ENCODE measurements around the gene TLCD2. TPM values are rescaled to one million over a fixed set of nuclear protein-coding genes. Genes with fewer than 3 reads are reported as not detected.
A peak's percentile ranks its signal among the peaks of the same experiment; 100 is the strongest.
"Not testable (repeated sequence)": the region's sequence is repeated elsewhere in the genome, so short reads cannot be mapped to it uniquely, and the experiment has no call there.

TLCD2 gene
- total RNA-seq, 2 experiments from 2014 or later, result 0.07 to 0.09 TPM

DNA sequence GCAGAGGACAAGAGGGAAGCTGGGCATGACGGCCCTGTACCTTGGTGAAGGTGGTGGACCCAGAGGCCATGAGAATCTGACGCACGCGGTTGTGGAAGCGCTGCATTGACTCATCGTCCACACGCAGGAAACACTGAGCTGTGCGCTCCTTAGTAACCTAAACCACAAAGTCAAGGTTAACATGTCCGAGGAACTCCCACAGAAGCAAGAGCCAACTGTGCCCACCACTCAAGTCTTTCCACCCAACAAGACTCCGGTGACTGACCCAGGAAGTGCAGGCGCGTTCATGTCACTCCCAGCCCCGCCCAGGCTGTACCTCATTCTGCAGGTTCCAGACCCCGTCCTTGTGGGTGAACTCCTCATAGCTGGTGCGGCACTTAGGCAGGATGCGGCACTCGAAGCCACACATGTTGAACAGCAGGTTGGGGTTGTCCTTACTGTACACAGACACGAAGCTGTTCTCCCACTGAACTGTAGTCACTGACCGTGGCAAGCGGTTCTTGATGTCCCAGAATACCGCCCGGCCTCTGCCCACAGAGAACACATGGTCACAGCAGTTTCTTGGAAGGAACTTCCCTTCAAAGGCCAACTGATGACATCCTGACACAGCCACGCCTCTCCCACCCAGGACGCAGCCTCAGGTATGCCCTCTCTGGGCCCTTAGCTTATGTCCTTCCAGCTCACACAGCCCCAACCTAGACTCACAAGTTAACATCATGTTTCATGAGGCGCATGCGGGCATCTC, 37.0 kb downstream of the TLCD2 start:
- Mint-ChIP-seq H3K27ac (peak overlapping the region; percentile 39), H3K27me3 (no peaks in the 10 kb centered on the region), H3K9me3 (no peaks in the 10 kb centered on the region), H3K36me3 (ENCODE audit: low read depth) (peaks cover 73% of the 10 kb centered on the region), H3K4me1 (ENCODE audit: low read depth) (peaks cover 16% of the 10 kb centered on the region), H3K4me3 (no peak overlapping the region)
- CTCF ChIA-PET, result interaction anchor here (0.6 to 1.6 kb wide), 3 partner anchors 14 to 24 kb away, joined by 3 read pairs; partner anchors contain the start of gene RILP
- TF ChIP-seq, protein P1, sequence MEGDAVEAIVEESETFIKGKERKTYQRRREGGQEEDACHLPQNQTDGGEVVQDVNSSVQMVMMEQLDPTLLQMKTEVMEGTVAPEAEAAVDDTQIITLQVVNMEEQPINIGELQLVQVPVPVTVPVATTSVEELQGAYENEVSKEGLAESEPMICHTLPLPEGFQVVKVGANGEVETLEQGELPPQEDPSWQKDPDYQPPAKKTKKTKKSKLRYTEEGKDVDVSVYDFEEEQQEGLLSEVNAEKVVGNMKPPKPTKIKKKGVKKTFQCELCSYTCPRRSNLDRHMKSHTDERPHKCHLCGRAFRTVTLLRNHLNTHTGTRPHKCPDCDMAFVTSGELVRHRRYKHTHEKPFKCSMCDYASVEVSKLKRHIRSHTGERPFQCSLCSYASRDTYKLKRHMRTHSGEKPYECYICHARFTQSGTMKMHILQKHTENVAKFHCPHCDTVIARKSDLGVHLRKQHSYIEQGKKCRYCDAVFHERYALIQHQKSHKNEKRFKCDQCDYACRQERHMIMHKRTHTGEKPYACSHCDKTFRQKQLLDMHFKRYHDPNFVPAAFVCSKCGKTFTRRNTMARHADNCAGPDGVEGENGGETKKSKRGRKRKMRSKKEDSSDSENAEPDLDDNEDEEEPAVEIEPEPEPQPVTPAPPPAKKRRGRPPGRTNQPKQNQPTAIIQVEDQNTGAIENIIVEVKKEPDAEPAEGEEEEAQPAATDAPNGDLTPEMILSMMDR (IDR thresholded peaks at IDR 0.05), result no peak
- POLR2A ChIA-PET, result interaction anchor here (0.8 to 1.4 kb wide), 3 partner anchors 8 to 13 kb away, joined by 3 to 5 read pairs (median 3); no protein-coding TSS in a partner anchor
- DNase-seq (no peak), ATAC-seq (peak; percentile 26)
- intact Hi-C loops (cut with micrococcal nuclease), result no loop called here

DNA sequence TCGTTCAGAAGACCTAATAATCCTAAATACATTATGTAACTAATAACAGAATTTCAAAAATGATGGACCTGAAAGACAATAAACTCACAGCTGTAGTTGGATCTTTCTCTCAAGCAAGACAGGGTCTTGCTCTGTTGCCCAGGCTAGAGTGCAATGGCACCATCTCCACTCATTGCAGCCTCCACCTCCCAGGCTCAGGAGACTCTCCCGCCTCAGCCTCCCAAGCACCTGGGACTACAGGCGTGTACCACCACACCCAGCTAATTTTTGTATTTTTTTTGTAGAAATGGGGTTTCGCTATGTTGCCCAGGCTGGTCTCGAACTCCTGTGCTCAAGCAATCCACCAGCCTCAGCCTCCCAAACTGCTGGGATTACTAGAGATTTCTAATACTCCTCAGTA, 46.2 kb downstream of the TLCD2 start:
- ATAC-seq; intact Hi-C loops (cut with micrococcal nuclease); H3K4me3 Mint-ChIP-seq; H3K27me3 Mint-ChIP-seq; H3K4me1 Mint-ChIP-seq (ENCODE audit: low read depth); H3K27ac Mint-ChIP-seq; H3K9me3 Mint-ChIP-seq; DNase-seq: not testable (repeated sequence)
- CTCF ChIA-PET, result interaction anchor here (1.2 kb wide), 1 partner anchor 20 kb away, joined by 4 read pairs; no protein-coding TSS in a partner anchor
- H3K36me3 Mint-ChIP-seq (ENCODE audit: low read depth), result peaks cover 52% of the 10 kb centered on the region
- POLR2A ChIA-PET, result interaction anchor here (1.2 to 2.7 kb wide), 3 partner anchors 12 to 17 kb away, joined by 3 to 8 read pairs (median 4); partner anchors contain the start of gene RILP

DNA sequence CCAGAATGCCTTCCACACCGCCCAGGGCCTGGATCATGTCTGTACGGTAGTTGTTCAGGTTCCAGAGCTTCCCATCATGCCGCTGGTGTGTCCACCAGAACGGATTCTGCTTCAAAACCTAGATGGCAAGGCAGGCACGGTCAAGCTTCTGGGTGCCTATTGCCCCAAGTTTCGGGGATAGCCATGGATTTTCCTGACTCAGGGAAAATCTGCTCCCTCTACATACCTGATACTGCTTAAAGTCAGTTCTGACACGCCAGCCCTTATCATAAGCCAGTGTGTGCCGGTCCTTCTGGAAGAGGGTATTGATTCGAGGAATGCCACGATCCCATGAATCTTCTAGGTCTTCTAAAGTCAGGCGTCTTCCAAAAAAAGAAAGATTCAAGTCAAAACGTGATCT, 49.1 kb downstream of the TLCD2 start:
- ATAC-seq, result no peak
- no peaks in the 10 kb centered on the region for H3K4me1 Mint-ChIP-seq (ENCODE audit: low read depth)

DNA sequence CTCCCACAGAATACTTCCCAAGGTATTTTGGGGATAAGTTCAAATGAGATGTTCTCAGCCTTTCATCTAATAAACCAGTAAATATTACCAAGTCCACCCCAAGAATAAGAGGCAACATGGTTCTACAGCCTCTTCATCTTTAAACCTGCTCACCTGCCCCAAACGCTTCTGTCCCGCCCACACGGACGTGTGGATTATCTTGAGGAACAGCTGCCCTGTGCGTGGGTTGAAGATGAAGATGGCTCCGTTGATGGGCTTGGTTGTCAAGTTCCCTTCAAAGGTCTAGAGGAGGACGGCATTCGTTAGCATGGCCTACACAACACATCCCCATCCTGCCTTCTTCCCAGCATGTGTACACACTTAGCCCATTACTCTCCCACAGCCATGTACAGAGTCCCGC, 52.1 kb downstream of the TLCD2 start:
- no peak for DNase-seq
- H3K27ac Mint-ChIP-seq, result no peak overlapping the region
- TF ChIP-seq, protein P1 (IDR thresholded peaks at IDR 0.05), result no peak
- no peaks in the 10 kb centered on the region for H3K9me3 Mint-ChIP-seq
- H3K27me3 Mint-ChIP-seq, result no peaks in the 10 kb centered on the region
- ATAC-seq, result no peak
- intact Hi-C loops (cut with micrococcal nuclease), result no loop called here
- no peaks in the 10 kb centered on the region for H3K4me1 Mint-ChIP-seq (ENCODE audit: low read depth)
- no peak overlapping the region for H3K4me3 Mint-ChIP-seq
- POLR2A ChIA-PET, result interaction anchor here (0.6 to 1.0 kb wide), 2 partner anchors 24 to 26 kb away, joined by 3 to 5 read pairs; partner anchors contain the start of gene PRPF8
- CTCF ChIA-PET, result interaction anchor here (0.8 to 1.5 kb wide), 4 partner anchors 11 to 125 kb away, joined by 3 to 9 read pairs (median 3); no protein-coding TSS in a partner anchor
- peaks cover 70% of the 10 kb centered on the region for H3K36me3 Mint-ChIP-seq (ENCODE audit: low read depth)

More for the DNA sequence above, 49.1 kb downstream of the TLCD2 start:
- Mint-ChIP-seq H3K27me3 (no peaks in the 10 kb centered on the region), H3K4me3 (no peak overlapping the region), H3K27ac (no peak overlapping the region), H3K36me3 (ENCODE audit: low read depth) (peaks cover 63% of the 10 kb centered on the region), H3K9me3 (no peaks in the 10 kb centered on the region)
- TF ChIP-seq, protein P1 (IDR thresholded peaks at IDR 0.05), result no peak
- DNase-seq, result no peak
- intact Hi-C loops (cut with micrococcal nuclease), result no loop called here
- CTCF ChIA-PET, result interaction anchor here (1.0 to 2.6 kb wide), 3 partner anchors 8 to 12 kb away, joined by 3 to 13 read pairs (median 12); partner anchors contain the start of gene RILP
- POLR2A ChIA-PET, result interaction anchor here (0.9 to 1.4 kb wide), 7 partner anchors 8 to 56 kb away, joined by 3 to 6 read pairs (median 3); partner anchors contain the start of gene RILP

DNA sequence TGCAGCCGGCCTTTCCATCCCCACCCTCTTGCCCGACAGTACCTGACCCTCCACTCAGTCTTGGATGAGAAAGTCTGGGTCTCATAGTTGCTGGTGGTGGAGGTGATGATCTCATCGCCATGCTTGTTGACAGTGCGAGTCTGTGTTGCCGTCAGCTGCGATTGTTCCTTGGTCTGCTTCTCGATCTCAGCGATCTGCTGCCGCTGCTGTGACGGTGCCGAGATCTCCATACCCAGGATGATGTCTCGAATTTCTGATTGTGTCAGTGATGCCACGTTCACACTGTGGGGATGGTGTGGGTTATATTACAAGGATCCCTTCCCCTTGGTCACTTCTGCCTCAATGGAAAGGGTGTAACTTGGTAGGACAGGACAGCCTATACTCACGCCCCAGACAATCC, 56.4 kb downstream of the TLCD2 start:
- intact Hi-C loops (cut with micrococcal nuclease), result no loop called here
- ATAC-seq (no peak), DNase-seq (no peak)
- H3K36me3 Mint-ChIP-seq (ENCODE audit: low read depth), result peaks cover 57% of the 10 kb centered on the region
- CTCF ChIA-PET, result no interaction called here
- H3K9me3 Mint-ChIP-seq, result no peaks in the 10 kb centered on the region
- no peak overlapping the region for H3K27ac Mint-ChIP-seq
- TF ChIP-seq, protein P1 (IDR thresholded peaks at IDR 0.05), result no peak
- no peaks in the 10 kb centered on the region for H3K27me3 Mint-ChIP-seq
- H3K4me3 Mint-ChIP-seq, result no peak overlapping the region
- POLR2A ChIA-PET, result interaction anchor here (1.8 kb wide), 1 partner anchor 13 kb away, joined by 5 read pairs; no protein-coding TSS in a partner anchor
- H3K4me1 Mint-ChIP-seq (ENCODE audit: low read depth), result peaks cover 12% of the 10 kb centered on the region

DNA sequence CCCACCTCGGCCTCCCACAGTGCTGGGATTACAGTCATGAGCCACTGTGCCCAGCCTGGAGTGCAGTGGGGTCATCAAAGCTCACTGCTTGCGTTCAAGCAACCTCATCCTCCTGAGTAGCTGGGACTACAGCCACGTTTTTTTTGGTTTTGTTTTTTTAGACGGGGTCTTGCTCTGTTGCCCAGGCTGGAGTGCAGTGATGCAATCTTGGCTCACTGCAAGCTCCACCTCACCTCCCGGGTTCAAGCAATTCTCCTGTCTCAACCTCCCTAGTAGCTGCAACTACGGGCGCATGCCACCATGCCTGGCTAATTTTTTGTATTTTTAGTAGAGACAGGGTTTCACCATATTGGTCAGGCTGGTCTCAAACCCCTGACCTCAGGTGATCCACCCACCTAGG, 57.4 kb downstream of the TLCD2 start:
- H3K36me3 Mint-ChIP-seq (ENCODE audit: low read depth), result peaks cover 48% of the 10 kb centered on the region
- H3K27ac Mint-ChIP-seq; ATAC-seq; H3K9me3 Mint-ChIP-seq; DNase-seq; intact Hi-C loops (cut with micrococcal nuclease); H3K27me3 Mint-ChIP-seq; H3K4me3 Mint-ChIP-seq: not testable (repeated sequence)
- ChIA-PET CTCF (interaction anchor here (1.5 to 2.5 kb wide), 3 partner anchors 14 to 68 kb away, joined by 5 to 8 read pairs (median 8); no protein-coding TSS in a partner anchor), POLR2A (interaction anchor here (1.3 to 2.1 kb wide), 3 partner anchors 12 to 16 kb away, joined by 3 to 9 read pairs (median 5); no protein-coding TSS in a partner anchor)
- H3K4me1 Mint-ChIP-seq (ENCODE audit: low read depth), result peaks cover 12% of the 10 kb centered on the region

All from activated CD8-positive, alpha-beta T cell treated with anti-CD3 and anti-CD28 coated beads for 36 hours (primary cell).